GM21423 (cell line): ENCODE data around the gene ZBTB32.
A peak's percentile ranks its signal among the peaks of the same experiment; 100 is the strongest.

Source experiments
- ATAC-seq: cut with Tn5 transposase; IDR thresholded peaks from one replicate; pipeline ENCODE4 v1.9.1; 2021; ENCODE audit warnings: mild to moderate bottlenecking, moderate library complexity; ENCODE audit not compliant: unreplicated experiment

ZBTB32 gene

GRCh38 chr19:35695895-35696422 is 8.4 kb upstream of the ZBTB32 start:
- ATAC-seq = no peak

GRCh38 chr19:35696835-35697234 is 7.5 kb upstream of the ZBTB32 start:
- no peak for ATAC-seq

GRCh38 chr19:35702223-35703012 is 1.9 kb upstream of the ZBTB32 start:
- ATAC-seq = peak; percentile 93

- ATAC-seq = no peak
These were observed 1.0 kb upstream of the ZBTB32 start for GRCh38 chr19:35703343-35703742.

GRCh38 chr19:35708391-35708790 is 4.0 kb downstream of the ZBTB32 start:
- ATAC-seq = no peak

- peak; percentile 22 for ATAC-seq
These were observed 6.7 kb downstream of the ZBTB32 start for GRCh38 chr19:35710784-35711723.

- no peak for ATAC-seq
These were observed 8.5 kb downstream of the ZBTB32 start for GRCh38 chr19:35712567-35713505.

- no peak for ATAC-seq
These were observed 9.1 kb downstream of the ZBTB32 start for GRCh38 chr19:35713506-35713850.

GRCh38 chr19:35713904-35714495 is 9.6 kb downstream of the ZBTB32 start:
- no peak for ATAC-seq

GRCh38 chr19:35714601-35715354 is 10.4 kb downstream of the ZBTB32 start:
- ATAC-seq = no peak

GRCh38 chr19:35715355-35715809 is 11.0 kb downstream of the ZBTB32 start:
- no peak for ATAC-seq

GRCh38 chr19:35715981-35716800 is 11.8 kb downstream of the ZBTB32 start:
- ATAC-seq = no peak

GRCh38 chr19:35716801-35717664 is 12.7 kb downstream of the ZBTB32 start:
- ATAC-seq = peak; percentile 55

GRCh38 chr19:35717665-35718344 is 13.4 kb downstream of the ZBTB32 start, which contains the start of gene KMT2B:
TSS of gene KMT2B (plus strand) at chr19:35718003. CDS start at chr19:35718019, 16 bp downstream.
- ATAC-seq = peak; percentile 4

- ATAC-seq = peak; percentile 5
These were observed 14.1 kb downstream of the ZBTB32 start for GRCh38 chr19:35718345-35719041.
